ENCODE measurements around the gene RASSF5.

RASSF5 gene

DNA sequence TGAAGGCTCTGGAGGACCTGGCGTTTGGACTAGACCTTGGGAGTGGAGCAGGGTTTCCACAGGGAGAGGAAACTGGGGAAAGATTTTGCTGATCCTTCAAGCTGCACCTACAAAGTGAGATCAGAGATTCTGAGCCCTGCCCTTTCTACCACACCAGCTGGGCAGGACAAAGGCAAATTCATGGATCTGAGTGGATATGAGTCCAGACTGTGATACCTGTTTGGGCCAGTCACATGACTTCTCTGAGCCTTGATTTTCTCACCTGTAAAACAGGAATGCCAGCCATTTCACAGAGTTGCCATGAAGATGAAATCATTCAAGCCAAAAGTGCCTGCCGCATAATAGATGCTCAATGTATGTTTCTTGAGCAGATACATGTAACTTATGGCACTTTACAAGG lies 4.9 kb upstream of the RASSF5 start:
- no peak for TF ChIP-seq EZH2 (IDR thresholded peaks at IDR 0.05; ENCODE audit: borderline replicate concordance, low read depth, low read length, severe bottlenecking)
- TF ChIP-seq, protein P1, sequence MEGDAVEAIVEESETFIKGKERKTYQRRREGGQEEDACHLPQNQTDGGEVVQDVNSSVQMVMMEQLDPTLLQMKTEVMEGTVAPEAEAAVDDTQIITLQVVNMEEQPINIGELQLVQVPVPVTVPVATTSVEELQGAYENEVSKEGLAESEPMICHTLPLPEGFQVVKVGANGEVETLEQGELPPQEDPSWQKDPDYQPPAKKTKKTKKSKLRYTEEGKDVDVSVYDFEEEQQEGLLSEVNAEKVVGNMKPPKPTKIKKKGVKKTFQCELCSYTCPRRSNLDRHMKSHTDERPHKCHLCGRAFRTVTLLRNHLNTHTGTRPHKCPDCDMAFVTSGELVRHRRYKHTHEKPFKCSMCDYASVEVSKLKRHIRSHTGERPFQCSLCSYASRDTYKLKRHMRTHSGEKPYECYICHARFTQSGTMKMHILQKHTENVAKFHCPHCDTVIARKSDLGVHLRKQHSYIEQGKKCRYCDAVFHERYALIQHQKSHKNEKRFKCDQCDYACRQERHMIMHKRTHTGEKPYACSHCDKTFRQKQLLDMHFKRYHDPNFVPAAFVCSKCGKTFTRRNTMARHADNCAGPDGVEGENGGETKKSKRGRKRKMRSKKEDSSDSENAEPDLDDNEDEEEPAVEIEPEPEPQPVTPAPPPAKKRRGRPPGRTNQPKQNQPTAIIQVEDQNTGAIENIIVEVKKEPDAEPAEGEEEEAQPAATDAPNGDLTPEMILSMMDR (IDR thresholded peaks at IDR 0.05; ENCODE audit: borderline replicate concordance, extremely low read depth, low read length, poor library complexity, severe bottlenecking), result no peak
- Histone ChIP-seq H3K9me3 (ENCODE audit: insufficient read depth, low read length, severe bottlenecking) (no peaks in the 10 kb centered on the region), H3K9ac (ENCODE audit: low read depth, low read length) (no peak overlapping the region), H3K36me3 (ENCODE audit: insufficient read depth, low read length) (no peaks in the 10 kb centered on the region), H2AFZ (ENCODE audit: low read depth, low read length) (no peak overlapping the region), H3K4me1 (ENCODE audit: insufficient read depth, low read length) (no peaks in the 10 kb centered on the region), H3K4me3 (ENCODE audit: low read depth in 1 of 2, low read length in 2 of 2) (no peak overlapping the region), H3K79me2 (ENCODE audit: insufficient read depth, low read length) (no peaks in the 10 kb centered on the region), H3K4me2 (ENCODE audit: insufficient read depth, low read length) (no peak overlapping the region), H3K27ac (ENCODE audit: low read length) (no peak overlapping the region), H3K27me3 (ENCODE audit: insufficient read depth, low read length, poor library complexity) (no peaks in the 10 kb centered on the region), H4K20me1 (ENCODE audit: insufficient read depth, low read length) (no peaks in the 10 kb centered on the region)
- DNase-seq, result no peak
- ATAC-seq (ENCODE audit: insufficient read depth, low read depth), result no peak

DNA sequence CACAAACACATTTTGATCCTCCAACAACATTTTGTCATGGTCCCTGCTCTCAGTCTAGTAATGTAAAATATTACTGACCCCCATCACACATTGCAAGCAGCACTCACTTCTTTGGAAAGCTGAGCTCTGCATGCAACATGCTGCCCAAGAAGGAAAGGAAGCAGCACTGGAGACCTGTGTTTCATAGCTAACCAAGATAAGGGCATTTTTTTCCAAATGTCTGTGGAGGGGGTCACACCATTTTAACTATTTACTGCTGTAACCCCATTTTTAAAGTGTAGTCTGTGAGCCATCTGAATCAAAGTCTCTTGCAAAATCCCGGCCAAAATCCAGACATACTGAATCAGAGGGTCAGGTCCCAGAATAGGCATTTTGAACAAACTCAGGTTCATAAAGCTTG lies 4.5 kb upstream of the RASSF5 start:
- Histone ChIP-seq H3K79me2 (ENCODE audit: insufficient read depth, low read length) (no peaks in the 10 kb centered on the region), H3K9ac (ENCODE audit: low read depth, low read length) (no peak overlapping the region), H2AFZ (ENCODE audit: low read depth, low read length) (no peak overlapping the region), H3K36me3 (ENCODE audit: insufficient read depth, low read length) (no peaks in the 10 kb centered on the region), H4K20me1 (ENCODE audit: insufficient read depth, low read length) (no peaks in the 10 kb centered on the region), H3K9me3 (ENCODE audit: insufficient read depth, low read length, severe bottlenecking) (no peaks in the 10 kb centered on the region), H3K4me2 (ENCODE audit: insufficient read depth, low read length) (no peak overlapping the region), H3K27me3 (ENCODE audit: insufficient read depth, low read length, poor library complexity) (no peaks in the 10 kb centered on the region), H3K4me3 (ENCODE audit: low read depth in 1 of 2, low read length in 2 of 2) (no peak overlapping the region), H3K27ac (ENCODE audit: low read length) (no peak overlapping the region), H3K4me1 (ENCODE audit: insufficient read depth, low read length) (no peaks in the 10 kb centered on the region)
- DNase-seq (no peak), ATAC-seq (ENCODE audit: insufficient read depth, low read depth) (no peak)
- TF ChIP-seq EZH2 (IDR thresholded peaks at IDR 0.05; ENCODE audit: borderline replicate concordance, low read depth, low read length, severe bottlenecking), result no peak
- TF ChIP-seq, protein P1 (IDR thresholded peaks at IDR 0.05; ENCODE audit: borderline replicate concordance, extremely low read depth, low read length, poor library complexity, severe bottlenecking), result no peak

DNA sequence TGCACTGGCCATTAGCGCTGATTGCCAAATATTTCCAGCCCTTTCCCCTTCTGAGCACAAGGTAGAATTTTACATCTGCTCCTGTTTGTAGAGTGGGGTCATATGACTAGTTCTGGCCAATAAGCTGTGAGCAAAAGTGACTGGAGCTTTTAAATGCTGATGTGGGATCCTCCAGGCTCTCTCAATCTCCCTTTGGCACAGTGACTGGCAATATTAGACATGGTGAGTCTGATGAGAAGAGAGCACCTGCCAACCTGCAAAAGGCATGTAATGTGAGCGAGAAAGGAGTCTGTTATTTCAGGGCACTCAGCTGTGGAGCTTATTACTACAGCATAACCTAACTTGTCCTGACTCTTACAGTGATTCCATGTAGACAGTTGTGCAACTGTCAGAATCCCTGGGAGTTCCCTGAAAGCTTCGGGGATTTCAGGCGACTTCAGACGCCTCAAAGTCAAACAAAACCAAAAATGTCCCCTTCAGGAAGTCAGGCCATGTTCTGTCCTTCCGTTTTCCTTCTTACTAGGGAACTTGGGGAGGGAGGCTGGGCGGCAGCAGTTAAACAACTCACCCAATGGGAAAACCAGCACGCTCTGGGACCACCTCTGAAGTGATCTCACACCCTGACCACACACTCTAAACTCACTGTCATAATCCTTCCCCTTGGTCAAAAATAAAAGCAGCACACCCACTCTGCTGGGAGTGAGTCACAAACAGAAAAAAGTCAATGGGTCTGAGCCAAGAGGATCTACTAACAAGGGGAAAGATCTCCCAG lies 3.6 kb upstream of the RASSF5 start:
- TF ChIP-seq, protein P1 (IDR thresholded peaks at IDR 0.05; ENCODE audit: borderline replicate concordance, extremely low read depth, low read length, poor library complexity, severe bottlenecking), result no peak
- TF ChIP-seq EZH2 (IDR thresholded peaks at IDR 0.05; ENCODE audit: borderline replicate concordance, low read depth, low read length, severe bottlenecking), result no peak
- Histone ChIP-seq H3K27me3 (ENCODE audit: insufficient read depth, low read length, poor library complexity) (no peaks in the 10 kb centered on the region), H3K9ac (ENCODE audit: low read depth, low read length) (no peak overlapping the region), H3K79me2 (ENCODE audit: insufficient read depth, low read length) (no peaks in the 10 kb centered on the region), H3K36me3 (ENCODE audit: insufficient read depth, low read length) (no peaks in the 10 kb centered on the region), H3K4me2 (ENCODE audit: insufficient read depth, low read length) (no peak overlapping the region), H4K20me1 (ENCODE audit: insufficient read depth, low read length) (no peaks in the 10 kb centered on the region), H3K9me3 (ENCODE audit: insufficient read depth, low read length, severe bottlenecking) (no peaks in the 10 kb centered on the region), H2AFZ (ENCODE audit: low read depth, low read length) (no peak overlapping the region), H3K27ac (ENCODE audit: low read length) (no peak overlapping the region), H3K4me3 (ENCODE audit: low read depth in 1 of 2, low read length in 2 of 2) (no peak overlapping the region), H3K4me1 (ENCODE audit: insufficient read depth, low read length) (no peaks in the 10 kb centered on the region)
- DNase-seq, result no peak
- ATAC-seq (ENCODE audit: insufficient read depth, low read depth), result no peak

Measured in DND-41 (cell line).